ENCODE data around the gene HNRNPR.
"Not testable (repeated sequence)": the region's sequence is repeated elsewhere in the genome, so short reads cannot be mapped to it uniquely, and the experiment has no call there.

The HNRNPR gene

GRCh38 chr1:23331713-23332112 lies 12.4 kb downstream of the HNRNPR start:
- DNase-seq (ENCODE audit: low read depth, low spot score) = no peak

GRCh38 chr1:23330846-23331245 lies 13.2 kb downstream of the HNRNPR start:
- DNase-seq (ENCODE audit: low read depth, low spot score) = no peak

DNA sequence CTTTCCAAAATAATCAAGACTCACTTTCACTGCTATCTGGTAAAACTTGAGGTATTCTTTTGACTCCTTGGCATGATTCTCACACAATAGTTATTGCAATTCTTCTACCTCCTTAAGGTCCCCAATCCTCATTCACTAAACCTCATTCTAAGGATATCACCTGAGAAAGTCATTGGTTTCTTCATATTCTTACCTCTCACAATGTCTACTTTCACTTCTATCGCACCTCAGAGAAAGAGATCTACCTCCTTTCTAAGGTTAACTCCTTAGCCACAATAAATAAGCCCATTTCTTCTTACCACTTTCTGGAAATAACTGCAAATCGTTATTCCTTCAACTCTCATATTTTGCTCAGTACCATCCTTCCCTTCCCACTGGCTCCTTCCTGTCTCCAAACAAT lies 18.7 kb downstream of the HNRNPR start:
- DNase-seq (ENCODE audit: low read depth, low spot score) = no peak

DNA sequence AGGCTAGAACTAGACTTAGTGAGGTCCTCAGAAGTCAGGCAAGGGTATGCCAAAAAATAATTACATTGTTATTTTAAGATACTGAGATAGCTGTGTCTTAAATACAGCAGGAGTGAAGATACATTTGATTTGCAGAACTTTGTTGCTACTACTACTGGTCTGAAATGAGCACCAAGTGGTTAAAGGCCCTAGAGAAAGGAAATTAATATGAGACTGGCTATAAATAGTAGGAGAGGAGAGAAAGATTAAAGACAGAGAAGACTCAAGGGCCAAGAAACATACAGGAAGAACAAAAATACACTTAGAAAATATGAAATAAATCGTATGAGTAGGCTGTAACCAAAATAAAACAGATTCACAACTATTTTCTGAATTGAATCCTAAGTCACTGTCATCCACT lies 21.3 kb downstream of the HNRNPR start:
- DNase-seq (ENCODE audit: low read depth, low spot score) = no peak

DNA sequence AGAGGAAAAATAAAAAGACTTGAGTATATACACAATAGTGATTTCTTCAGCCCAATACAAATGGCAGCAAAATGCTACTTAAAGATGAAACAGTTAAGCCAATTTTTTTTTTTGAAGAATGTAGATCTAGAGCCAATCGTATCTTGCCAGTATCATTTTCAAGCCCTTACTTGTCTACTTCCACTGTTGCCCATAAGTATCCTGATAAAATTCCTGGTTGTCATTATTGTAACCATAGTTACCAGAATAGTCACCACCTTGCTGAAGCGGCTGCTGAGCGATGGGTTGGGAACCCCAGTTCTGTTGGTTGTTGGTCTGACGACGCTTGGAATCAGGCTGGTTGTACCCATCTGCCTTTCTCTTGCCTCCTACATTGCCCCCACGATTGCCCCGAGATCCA lies 33.8 kb downstream of the HNRNPR start:
- not testable (repeated sequence) for DNase-seq (ENCODE audit: low read depth, low spot score)

GRCh38 chr1:23304140-23304620 lies 39.9 kb downstream of the HNRNPR start:
- no peak for DNase-seq (ENCODE audit: low read depth, low spot score)

DNA sequence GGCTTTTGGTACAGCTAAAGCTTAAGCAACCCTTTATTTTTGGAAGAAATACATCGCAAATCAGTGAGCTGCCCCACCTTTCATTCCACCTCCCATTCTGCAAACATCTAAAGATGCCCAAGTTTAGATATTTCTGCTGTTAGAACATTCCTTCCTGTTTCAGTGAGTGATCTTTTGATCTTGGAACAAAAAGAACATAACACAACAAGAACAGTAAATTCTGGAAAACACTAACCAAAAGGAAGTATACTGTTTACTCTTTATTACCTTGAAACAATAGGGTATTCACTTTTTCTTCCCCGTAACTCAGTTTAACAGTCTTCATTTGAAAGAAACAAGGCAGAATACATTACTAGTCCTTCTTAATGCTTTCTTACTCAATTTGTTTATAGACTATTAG lies 40.6 kb downstream of the HNRNPR start:
- no peak for DNase-seq (ENCODE audit: low read depth, low spot score)

GRCh38 chr1:23296931-23297330 lies 47.2 kb downstream of the HNRNPR start:
- DNase-seq (ENCODE audit: low read depth, low spot score) = no peak

DNA sequence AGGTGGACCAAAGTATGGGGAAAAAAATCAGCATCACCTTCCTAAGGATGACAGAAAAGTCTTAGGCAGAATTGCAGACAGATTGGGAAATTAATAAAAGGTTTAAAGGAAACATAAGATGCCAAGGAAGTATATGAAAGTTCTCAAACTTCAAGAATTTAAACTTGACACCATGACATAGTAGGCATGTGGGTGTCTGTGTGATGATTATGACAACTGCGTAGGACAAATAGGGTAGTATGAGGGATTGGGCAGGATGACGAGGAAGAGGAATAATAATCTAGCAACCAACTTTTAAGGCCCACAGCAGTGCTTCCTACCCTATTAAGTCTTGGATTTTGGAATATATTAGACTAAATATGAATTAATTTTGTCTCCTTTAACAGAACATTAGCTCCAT lies 52.4 kb downstream of the HNRNPR start:
- no peak for DNase-seq (ENCODE audit: low read depth, low spot score)

- no peak for DNase-seq (ENCODE audit: low read depth, low spot score)
Measured at GRCh38 chr1:23290836-23291565, 53.1 kb downstream of the HNRNPR start.

- DNase-seq (ENCODE audit: low read depth, low spot score) = no peak
Measured at GRCh38 chr1:23288671-23289070, 55.4 kb downstream of the HNRNPR start.

GRCh38 chr1:23288201-23288600 lies 55.9 kb downstream of the HNRNPR start:
- DNase-seq (ENCODE audit: low read depth, low spot score) = no peak

GRCh38 chr1:23286401-23286800 lies 57.7 kb downstream of the HNRNPR start:
- no peak for DNase-seq (ENCODE audit: low read depth, low spot score)

- DNase-seq (ENCODE audit: low read depth, low spot score) = no peak
Measured at GRCh38 chr1:23283667-23284602, 60.1 kb downstream of the HNRNPR start.

DNA sequence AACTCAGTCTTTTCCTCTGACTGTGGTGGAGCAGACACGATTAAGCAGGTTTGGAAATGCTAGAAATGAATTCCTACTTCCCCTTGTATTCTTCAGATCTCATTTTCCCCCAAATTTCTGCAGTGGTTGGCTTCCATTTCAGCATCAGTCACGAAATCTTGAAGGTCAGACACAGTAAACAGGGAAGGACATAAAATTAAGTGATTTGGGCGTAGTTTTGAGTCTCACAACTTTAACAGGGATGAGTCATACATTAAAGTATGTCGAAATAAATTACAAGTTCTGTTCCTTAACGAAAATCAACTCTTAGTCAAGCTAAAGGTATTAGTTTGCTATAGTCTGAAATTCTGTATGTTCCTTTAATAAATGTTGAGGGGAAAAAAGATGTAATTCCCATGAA lies 61.1 kb downstream of the HNRNPR start:
- peak; percentile 6 for DNase-seq (ENCODE audit: low read depth, low spot score)

- no peak for DNase-seq (ENCODE audit: low read depth, low spot score)
Measured at GRCh38 chr1:23278717-23279116, 65.4 kb downstream of the HNRNPR start.

DNA sequence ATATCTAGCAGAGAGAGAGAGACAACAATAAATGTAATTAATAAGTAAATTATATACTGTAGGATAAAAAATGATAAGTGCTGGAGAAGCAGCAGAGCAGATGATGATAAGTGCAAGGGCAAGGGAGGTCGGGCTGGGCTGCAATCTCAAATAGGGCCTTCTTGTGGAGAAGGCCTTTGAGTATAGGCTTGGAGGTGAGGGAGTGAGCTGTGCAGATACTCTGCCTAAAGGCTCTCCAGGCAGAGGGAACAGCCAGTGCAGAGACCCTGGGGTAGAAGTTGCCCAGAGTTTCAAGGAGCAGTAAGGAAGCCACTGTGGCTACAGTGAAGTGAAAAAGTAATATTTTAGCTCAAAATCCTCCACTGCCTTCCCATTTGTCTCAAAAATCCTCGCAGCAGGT lies 67.6 kb downstream of the HNRNPR start:
- DNase-seq (ENCODE audit: low read depth, low spot score) = no peak

GRCh38 chr1:23274134-23274505 lies 70.0 kb downstream of the HNRNPR start:
- DNase-seq (ENCODE audit: low read depth, low spot score) = no peak

DNA sequence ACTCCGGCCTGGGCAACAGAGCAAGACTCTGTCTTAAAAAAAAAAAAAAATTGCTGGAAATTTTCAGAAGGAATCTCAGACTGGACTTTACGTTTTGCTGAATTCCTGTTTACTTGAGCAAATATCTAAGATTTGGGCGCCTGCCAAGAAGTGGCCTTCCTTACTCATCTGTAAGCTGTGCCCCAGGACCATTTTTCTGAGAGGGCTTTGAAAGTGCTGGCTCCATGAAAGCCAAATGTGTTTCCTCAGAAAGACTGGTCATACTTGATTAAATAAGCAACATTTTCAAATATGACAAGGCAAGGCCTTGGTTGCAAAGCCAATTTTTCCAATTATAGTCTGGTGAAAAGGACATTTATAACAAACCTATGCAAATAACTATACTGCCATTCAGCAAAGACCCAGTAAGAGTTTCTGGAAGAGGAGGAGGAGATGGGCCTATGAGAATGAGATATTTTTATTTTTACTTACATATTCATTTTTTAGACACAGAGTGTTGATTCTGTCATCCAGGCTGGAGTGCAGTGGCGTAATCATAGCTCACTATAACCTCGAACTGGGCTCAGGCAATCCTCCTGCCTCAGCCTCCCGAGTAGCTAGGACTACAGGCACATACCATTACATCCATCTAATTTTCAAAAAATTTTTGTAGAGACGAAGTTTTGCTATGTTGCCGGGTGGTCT lies 70.5 kb downstream of the HNRNPR start:
- DNase-seq (ENCODE audit: low read depth, low spot score) = no peak

DNA sequence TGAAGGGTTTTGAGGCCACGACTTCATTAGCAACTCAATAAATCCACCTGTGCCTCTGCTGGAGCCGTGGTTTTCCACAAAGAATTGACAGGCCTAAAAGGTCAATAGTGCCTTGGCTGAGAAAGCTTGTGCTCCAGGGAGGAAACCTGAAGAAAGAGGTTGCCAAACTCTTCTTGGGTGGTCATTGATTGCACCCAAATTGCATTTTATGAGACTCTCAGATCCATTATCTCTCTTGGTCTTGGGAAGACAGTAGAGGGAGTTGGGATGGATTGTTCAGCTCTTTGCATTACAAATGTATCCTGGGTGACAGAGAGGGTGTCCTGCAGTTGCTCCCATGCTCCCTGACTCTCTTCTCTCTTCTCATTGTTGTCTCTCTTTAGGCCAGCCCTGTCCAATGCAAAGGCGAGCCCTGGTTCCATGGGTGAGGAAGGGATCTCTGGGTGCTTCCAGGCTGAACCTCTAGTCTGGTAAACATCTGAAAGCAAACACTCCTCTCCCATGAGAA lies 80.7 kb downstream of the HNRNPR start:
- DNase-seq (ENCODE audit: low read depth, low spot score) = no peak

GRCh38 chr1:23258082-23258481 lies 86.0 kb downstream of the HNRNPR start:
- DNase-seq (ENCODE audit: low read depth, low spot score) = not testable (repeated sequence)

DNA sequence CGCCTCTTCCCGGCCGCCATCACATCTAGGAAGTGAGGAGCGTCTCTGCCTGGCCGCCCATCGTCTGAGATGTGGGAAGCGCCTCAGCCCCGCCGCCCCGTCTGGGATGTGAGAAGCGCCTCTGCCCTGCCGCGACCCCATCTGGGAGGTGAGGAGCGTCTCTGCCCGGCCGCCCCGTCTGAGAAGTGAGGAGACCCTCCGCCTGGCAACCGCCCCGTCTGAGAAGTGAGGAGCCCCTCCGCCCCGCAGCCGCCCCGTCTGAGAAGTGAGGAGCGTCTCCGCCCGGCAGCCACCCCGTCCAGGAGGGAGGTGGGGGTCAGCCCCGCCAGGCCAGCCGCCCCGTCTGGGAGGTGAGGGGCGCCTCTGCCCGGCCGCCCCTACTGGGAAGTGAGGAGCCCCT lies 86.7 kb downstream of the HNRNPR start:
- not testable (repeated sequence) for DNase-seq (ENCODE audit: low read depth, low spot score)

Measured in brain pericyte (primary cell).